ENCODE results near the gene PLEKHM3.

GRCh38 chr2:208020253-208020652 is 5.1 kb downstream of the PLEKHM3 start:
- TF ChIP-seq POLR2A (IDR thresholded peaks at IDR 0.05; ENCODE audit: low read depth, low read length) (no peak), POLR2AphosphoS5 (IDR thresholded peaks at IDR 0.05; ENCODE audit: low read depth, low read length) (no peak), SPI1 (IDR thresholded peaks at IDR 0.05; ENCODE audit: low read depth, low read length) (no peak), TAF1 (IDR thresholded peaks at IDR 0.05; ENCODE audit: low read depth, low read length) (no peak), POU2F2 (IDR thresholded peaks at IDR 0.05; ENCODE audit: low read depth, low read length) (no peak), PAX5 (IDR thresholded peaks at IDR 0.05; ENCODE audit: insufficient read depth, low read length, severe bottlenecking) (no peak)

Measured in GM12891 (cell line).